Measurements from ENCODE around the gene KCNG2. TPM values are rescaled to one million over a fixed set of nuclear protein-coding genes. Genes with fewer than 3 reads are reported as not detected.

The KCNG2 gene
- total RNA-seq, 3 donors from 2014 or later (not counting 1 experiment from before 2014, with no cell fraction given) = not detected

DNA sequence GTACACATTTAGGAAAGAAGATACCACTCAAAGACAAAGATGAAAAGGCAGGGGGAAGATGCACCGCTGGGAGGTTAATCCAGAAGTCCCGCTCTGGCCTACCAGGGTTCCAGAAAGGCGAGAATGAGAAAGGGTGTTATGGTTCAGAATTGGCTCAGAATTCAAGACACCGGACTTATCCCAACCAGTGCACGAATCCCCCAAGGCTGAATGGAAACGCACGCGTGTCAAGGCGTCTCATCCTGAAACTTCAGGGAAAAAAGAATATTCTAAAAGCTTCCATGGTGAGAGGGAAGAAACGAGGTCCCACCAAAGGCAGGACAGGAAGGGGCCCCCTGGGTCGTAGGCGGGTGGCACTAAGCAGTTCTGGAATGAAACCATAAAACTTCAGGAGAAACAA is 81.8 kb downstream of the KCNG2 start:
- Mint-ChIP-seq H3K27ac (no peak overlapping the region), H3K36me3 (no peaks in the 10 kb centered on the region), H3K4me3 (no peak overlapping the region), H3K9me3 (no peaks in the 10 kb centered on the region), H3K27me3 (ENCODE audit: low read depth in 2 of 2) (no peaks in the 10 kb centered on the region), H3K4me1 (no peaks in the 10 kb centered on the region)
- Histone ChIP-seq H3K4me3 (ENCODE audit: low read length) (no peak overlapping the region), H3K9me3 (ENCODE audit: control insufficient read depth, insufficient read depth, low read length) (no peaks in the 10 kb centered on the region), H3K36me3 (ENCODE audit: control insufficient read depth, insufficient read depth, low read length) (no peaks in the 10 kb centered on the region), H3K27ac (ENCODE audit: low read length) (no peak overlapping the region), H3K4me1 (ENCODE audit: control insufficient read depth, insufficient read depth, low read length) (no peaks in the 10 kb centered on the region), H3K27me3 (ENCODE audit: control insufficient read depth, insufficient read depth, low read length) (no peaks in the 10 kb centered on the region)
- no peak for TF ChIP-seq CTCF (IDR thresholded peaks at IDR 0.05)
- intact Hi-C loops (cut with micrococcal nuclease) = no loop called here
- 93% methylated on average over 12 of the region's 12 CpGs for WGBS (ENCODE audit: insufficient coverage)
- no peak for ATAC-seq
- no peak for DNase-seq

DNA sequence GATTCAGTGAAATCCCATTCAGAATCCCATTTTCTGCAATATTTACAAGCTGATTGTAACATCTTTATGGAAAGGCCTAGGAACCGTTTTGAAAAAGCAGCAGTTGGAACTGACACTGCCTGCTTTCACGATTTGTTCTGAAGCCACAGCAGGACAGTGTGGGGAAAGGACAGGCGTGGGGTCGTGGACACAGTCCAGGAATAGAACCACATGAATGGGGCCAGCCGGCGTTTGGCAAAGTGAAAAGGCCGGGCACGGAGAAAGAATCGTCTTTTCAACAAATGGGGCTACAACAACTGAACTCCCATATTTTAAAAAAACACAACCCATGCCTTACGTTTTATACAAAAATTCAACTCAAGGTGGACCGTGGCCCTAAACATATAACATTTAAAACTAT is 84.0 kb downstream of the KCNG2 start:
- no peak overlapping the region for H3K4me3 Mint-ChIP-seq
- no peaks in the 10 kb centered on the region for H3K4me1 Mint-ChIP-seq
- intact Hi-C loops (cut with micrococcal nuclease) = no loop called here
- H3K36me3 Mint-ChIP-seq = no peaks in the 10 kb centered on the region
- H3K9me3 Mint-ChIP-seq = no peaks in the 10 kb centered on the region
- H3K27me3 ChIP-seq (ENCODE audit: control insufficient read depth, insufficient read depth, low read length) = no peaks in the 10 kb centered on the region
- ATAC-seq = no peak
- 93% methylated on average over 11 of the region's 11 CpGs for WGBS (ENCODE audit: insufficient coverage)
- H3K9me3 ChIP-seq (ENCODE audit: control insufficient read depth, insufficient read depth, low read length) = no peaks in the 10 kb centered on the region
- DNase-seq = no peak
- H3K4me3 ChIP-seq (ENCODE audit: low read length) = no peak overlapping the region
- no peaks in the 10 kb centered on the region for H3K27me3 Mint-ChIP-seq (ENCODE audit: low read depth in 2 of 2)
- no peak for TF ChIP-seq CTCF (IDR thresholded peaks at IDR 0.05)
- H3K36me3 ChIP-seq (ENCODE audit: control insufficient read depth, insufficient read depth, low read length) = no peaks in the 10 kb centered on the region
- H3K27ac ChIP-seq (ENCODE audit: low read length) = no peak overlapping the region
- no peak overlapping the region for H3K27ac Mint-ChIP-seq
- H3K4me1 ChIP-seq (ENCODE audit: control insufficient read depth, insufficient read depth, low read length) = no peaks in the 10 kb centered on the region

DNA sequence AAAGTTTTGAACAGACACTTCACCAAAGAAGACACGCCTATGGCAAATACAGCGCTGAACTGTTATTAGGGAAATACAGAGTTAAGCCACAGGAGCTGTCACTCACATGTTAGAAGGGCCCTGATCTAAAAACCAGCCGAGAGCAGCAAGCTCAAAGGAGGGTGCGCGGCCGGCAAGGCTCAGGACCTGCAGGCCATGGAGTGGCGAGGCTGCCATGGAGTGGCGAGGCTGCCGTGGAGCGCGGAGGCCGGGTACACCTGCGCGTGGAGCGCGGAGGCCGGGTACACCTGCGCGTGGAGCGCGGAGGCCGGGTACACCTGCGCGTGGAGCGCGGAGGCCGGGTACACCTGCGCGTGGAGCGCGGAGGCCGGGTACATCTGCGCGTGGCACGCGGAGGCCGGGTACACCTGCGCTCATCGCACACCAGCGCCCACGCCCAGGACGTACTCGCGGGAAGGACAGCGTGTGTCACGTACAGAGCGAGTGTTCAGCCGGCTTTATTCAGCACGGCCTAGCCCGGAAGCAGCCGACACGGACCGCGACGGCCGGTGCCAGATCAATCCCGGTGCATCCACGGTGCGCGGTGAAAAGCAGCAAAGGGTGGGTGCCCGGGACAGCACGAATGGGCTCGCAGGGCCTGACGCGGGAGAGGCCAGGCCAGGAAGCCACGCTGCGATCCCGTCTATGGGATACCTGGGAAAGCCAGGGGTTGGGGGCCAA is 84.9 kb downstream of the KCNG2 start:
- Mint-ChIP-seq H3K4me3 (no peak overlapping the region), H3K27me3 (ENCODE audit: low read depth in 2 of 2) (no peaks in the 10 kb centered on the region), H3K9me3 (no peaks in the 10 kb centered on the region), H3K4me1 (no peaks in the 10 kb centered on the region), H3K27ac (no peak overlapping the region), H3K36me3 (no peaks in the 10 kb centered on the region)
- H3K27me3 ChIP-seq (ENCODE audit: control insufficient read depth, insufficient read depth, low read length) = no peaks in the 10 kb centered on the region
- WGBS (ENCODE audit: insufficient coverage) = 97% methylated on average over 68 of the region's 68 CpGs
- no peak overlapping the region for H3K4me3 ChIP-seq (ENCODE audit: low read length)
- no peak for ATAC-seq
- H3K4me1 ChIP-seq (ENCODE audit: control insufficient read depth, insufficient read depth, low read length) = no peaks in the 10 kb centered on the region
- DNase-seq = no peak
- peaks cover 5% of the 10 kb centered on the region for H3K9me3 ChIP-seq (ENCODE audit: control insufficient read depth, insufficient read depth, low read length)
- H3K27ac ChIP-seq (ENCODE audit: low read length) = no peak overlapping the region
- no peaks in the 10 kb centered on the region for H3K36me3 ChIP-seq (ENCODE audit: control insufficient read depth, insufficient read depth, low read length)
- intact Hi-C loops (cut with micrococcal nuclease) = no loop called here
- TF ChIP-seq CTCF (IDR thresholded peaks at IDR 0.05) = no peak

Data from natural killer cell (primary cell).